Fibroblast of lung (primary cell): Measurements from ENCODE around the gene GRM4.

Experiments
- EZH2 ChIP-seq: IDR thresholded peaks from 2 replicates; pipeline ENCODE4 v1.5.1; 2012; ENCODE audit warnings: low read length, control low read depth, mild to moderate bottlenecking; ENCODE audit errors: missing control alignments
- TF ChIP-seq, protein P1 (sequence below), 2 donors: IDR thresholded peaks in 1 of 2; conservative IDR thresholded peaks in 1 of 2; 1 replicate in 1 of 2; 2 replicates in 1 of 2; pipeline ENCODE4 v1.5.1; 2011 to 2012; ENCODE audit warnings: low read length in 2 of 2, control low read depth in 1 of 2, inconsistent platforms in 1 of 2, low read depth in 1 of 2, mild to moderate bottlenecking in 1 of 2

DNA sequence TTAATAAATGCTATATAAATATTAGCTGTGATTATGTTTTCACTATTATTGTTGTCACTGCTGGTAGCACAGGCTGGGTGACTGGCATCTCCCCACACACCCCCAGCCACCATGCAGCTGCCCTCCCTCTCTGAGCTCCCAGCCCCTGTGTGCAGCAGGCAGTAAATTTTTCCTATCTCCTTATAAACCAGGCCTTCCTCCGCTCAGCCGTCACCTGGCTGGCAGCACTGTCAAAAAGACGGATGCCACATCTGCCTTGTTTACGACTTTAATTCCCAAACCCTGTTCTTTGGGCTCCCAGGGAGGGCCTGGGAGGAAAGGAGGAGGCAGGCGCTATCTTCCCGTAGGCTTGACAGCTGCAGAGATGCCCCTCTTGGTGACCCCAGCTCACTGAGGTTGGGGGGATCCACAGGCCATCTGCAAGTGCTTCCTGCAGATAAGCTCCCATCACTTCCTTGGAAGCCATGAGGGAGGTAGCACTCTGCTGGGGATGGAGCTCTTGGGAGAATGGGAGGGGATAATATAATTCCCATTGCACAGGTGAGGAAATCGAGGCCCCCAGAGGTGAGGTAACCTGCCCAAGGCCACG lies 94.5 kb downstream of the GRM4 start:
- TF ChIP-seq, protein P1, sequence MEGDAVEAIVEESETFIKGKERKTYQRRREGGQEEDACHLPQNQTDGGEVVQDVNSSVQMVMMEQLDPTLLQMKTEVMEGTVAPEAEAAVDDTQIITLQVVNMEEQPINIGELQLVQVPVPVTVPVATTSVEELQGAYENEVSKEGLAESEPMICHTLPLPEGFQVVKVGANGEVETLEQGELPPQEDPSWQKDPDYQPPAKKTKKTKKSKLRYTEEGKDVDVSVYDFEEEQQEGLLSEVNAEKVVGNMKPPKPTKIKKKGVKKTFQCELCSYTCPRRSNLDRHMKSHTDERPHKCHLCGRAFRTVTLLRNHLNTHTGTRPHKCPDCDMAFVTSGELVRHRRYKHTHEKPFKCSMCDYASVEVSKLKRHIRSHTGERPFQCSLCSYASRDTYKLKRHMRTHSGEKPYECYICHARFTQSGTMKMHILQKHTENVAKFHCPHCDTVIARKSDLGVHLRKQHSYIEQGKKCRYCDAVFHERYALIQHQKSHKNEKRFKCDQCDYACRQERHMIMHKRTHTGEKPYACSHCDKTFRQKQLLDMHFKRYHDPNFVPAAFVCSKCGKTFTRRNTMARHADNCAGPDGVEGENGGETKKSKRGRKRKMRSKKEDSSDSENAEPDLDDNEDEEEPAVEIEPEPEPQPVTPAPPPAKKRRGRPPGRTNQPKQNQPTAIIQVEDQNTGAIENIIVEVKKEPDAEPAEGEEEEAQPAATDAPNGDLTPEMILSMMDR (conservative IDR thresholded peaks at IDR 0.05 in 1 of 2, IDR thresholded peaks at IDR 0.05 in 1 of 2; ENCODE audit: low read depth in 1 of 2, low read length in 2 of 2), result no peak
- TF ChIP-seq EZH2, result no peak
